ENCODE data around the gene PCDHGC5. TPM values are rescaled to one million over a fixed set of nuclear protein-coding genes. Genes with fewer than 3 reads are reported as not detected.

Gene PCDHGC5
- total RNA-seq, 1 donor from 2014 or later, result 0.33 TPM

GRCh38 chr5:141490771-141491170 is 1.9 kb downstream of the PCDHGC5 start:
- DNase-seq (ENCODE audit: low read depth, low spot score), result no peak

GRCh38 chr5:141491323-141492167 is 2.7 kb downstream of the PCDHGC5 start:
- DNase-seq (ENCODE audit: low read depth, low spot score), result no peak

GRCh38 chr5:141492168-141492885 is 3.4 kb downstream of the PCDHGC5 start:
- DNase-seq (ENCODE audit: low read depth, low spot score), result no peak

GRCh38 chr5:141493500-141494422 is 4.9 kb downstream of the PCDHGC5 start:
- DNase-seq (ENCODE audit: low read depth, low spot score), result no peak

GRCh38 chr5:141494761-141495452 is 6.0 kb downstream of the PCDHGC5 start:
- no peak for DNase-seq (ENCODE audit: low read depth, low spot score)

- no peak for DNase-seq (ENCODE audit: low read depth, low spot score)
Measured at GRCh38 chr5:141495453-141495811, 6.6 kb downstream of the PCDHGC5 start.

GRCh38 chr5:141496038-141496437 is 7.2 kb downstream of the PCDHGC5 start:
- no peak for DNase-seq (ENCODE audit: low read depth, low spot score)

GRCh38 chr5:141501761-141502160 is 12.9 kb downstream of the PCDHGC5 start:
- no peak for DNase-seq (ENCODE audit: low read depth, low spot score)

GRCh38 chr5:141503681-141504080 is 14.8 kb downstream of the PCDHGC5 start:
- no peak for DNase-seq (ENCODE audit: low read depth, low spot score)

GRCh38 chr5:141504216-141504615 is 15.3 kb downstream of the PCDHGC5 start:
- DNase-seq (ENCODE audit: low read depth, low spot score), result no peak

GRCh38 chr5:141506381-141507155 is 17.7 kb downstream of the PCDHGC5 start:
- DNase-seq (ENCODE audit: low read depth, low spot score), result no peak

GRCh38 chr5:141507387-141508091 is 18.7 kb downstream of the PCDHGC5 start:
- no peak for DNase-seq (ENCODE audit: low read depth, low spot score)

- DNase-seq (ENCODE audit: low read depth, low spot score), result no peak
Measured at GRCh38 chr5:141508440-141508797, 19.5 kb downstream of the PCDHGC5 start.

GRCh38 chr5:141508798-141509611 is 20.1 kb downstream of the PCDHGC5 start:
- DNase-seq (ENCODE audit: low read depth, low spot score), result no peak

GRCh38 chr5:141510160-141510559 is 21.3 kb downstream of the PCDHGC5 start:
- DNase-seq (ENCODE audit: low read depth, low spot score), result no peak

- no peak for DNase-seq (ENCODE audit: low read depth, low spot score)
Measured at GRCh38 chr5:141510850-141511601, 22.1 kb downstream of the PCDHGC5 start.

- no peak for DNase-seq (ENCODE audit: low read depth, low spot score)
Measured at GRCh38 chr5:141511771-141512325, 23.0 kb downstream of the PCDHGC5 start.

- no peak for DNase-seq (ENCODE audit: low read depth, low spot score)
Measured at GRCh38 chr5:141512390-141512910, 23.6 kb downstream of the PCDHGC5 start.

All from pulmonary artery endothelial cell (primary cell).